ENCODE results near the gene FYN.

DNA sequence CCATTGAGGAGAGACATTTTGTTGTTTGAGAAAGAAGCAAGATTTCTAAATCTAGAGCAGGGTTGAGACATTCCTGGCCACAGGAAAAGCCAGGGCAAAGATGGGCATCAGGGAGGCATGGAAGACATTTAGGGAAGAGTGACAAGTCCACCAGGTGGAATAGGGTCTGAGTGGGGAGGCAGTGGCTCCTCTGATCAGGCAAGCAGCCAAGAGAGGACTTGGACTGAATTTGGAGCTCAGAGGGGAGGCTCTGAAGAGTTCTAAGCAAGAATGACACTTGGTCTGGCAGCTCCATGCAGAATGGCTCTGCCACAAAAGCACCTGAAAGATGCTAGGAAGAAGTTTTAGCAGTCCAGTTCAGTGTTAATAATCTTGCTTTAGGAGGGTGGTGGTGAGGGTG lies 120.8 kb downstream of the FYN start:
- TF ChIP-seq, protein P1, sequence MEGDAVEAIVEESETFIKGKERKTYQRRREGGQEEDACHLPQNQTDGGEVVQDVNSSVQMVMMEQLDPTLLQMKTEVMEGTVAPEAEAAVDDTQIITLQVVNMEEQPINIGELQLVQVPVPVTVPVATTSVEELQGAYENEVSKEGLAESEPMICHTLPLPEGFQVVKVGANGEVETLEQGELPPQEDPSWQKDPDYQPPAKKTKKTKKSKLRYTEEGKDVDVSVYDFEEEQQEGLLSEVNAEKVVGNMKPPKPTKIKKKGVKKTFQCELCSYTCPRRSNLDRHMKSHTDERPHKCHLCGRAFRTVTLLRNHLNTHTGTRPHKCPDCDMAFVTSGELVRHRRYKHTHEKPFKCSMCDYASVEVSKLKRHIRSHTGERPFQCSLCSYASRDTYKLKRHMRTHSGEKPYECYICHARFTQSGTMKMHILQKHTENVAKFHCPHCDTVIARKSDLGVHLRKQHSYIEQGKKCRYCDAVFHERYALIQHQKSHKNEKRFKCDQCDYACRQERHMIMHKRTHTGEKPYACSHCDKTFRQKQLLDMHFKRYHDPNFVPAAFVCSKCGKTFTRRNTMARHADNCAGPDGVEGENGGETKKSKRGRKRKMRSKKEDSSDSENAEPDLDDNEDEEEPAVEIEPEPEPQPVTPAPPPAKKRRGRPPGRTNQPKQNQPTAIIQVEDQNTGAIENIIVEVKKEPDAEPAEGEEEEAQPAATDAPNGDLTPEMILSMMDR (IDR thresholded peaks at IDR 0.05), result no peak
- TF ChIP-seq POLR2A (IDR thresholded peaks at IDR 0.05), result no peak
